Transverse colon (tissue), 4 donors: ENCODE data around the gene ATP6V1E1. TPM values are rescaled to one million over a fixed set of nuclear protein-coding genes. Genes with fewer than 3 reads are reported as not detected.

Experiments used
- DNase-seq: peaks from one replicate; pipeline ENCODE4 v3.0.0-alpha.2; 2019
- H3K27ac ChIP-seq, 4 donors: fragments of 200-600 bp; sonication (generic); 2 replicates each; pipeline ENCODE4 v1.5.1; 2016 to 2018; ENCODE audit warnings: inconsistent platforms in 4 of 4
- H3K27me3 ChIP-seq: fragments of 200-600 bp; sonication (generic); 2 replicates; pipeline ENCODE4 v1.5.1; 2017; ENCODE audit warnings: inconsistent platforms
- H3K36me3 ChIP-seq, 4 donors: fragments of 200-600 bp; sonication (generic); 2 replicates each; pipeline ENCODE4 v1.5.1; 2017 to 2019; ENCODE audit warnings: inconsistent platforms in 4 of 4
- H3K4me1 ChIP-seq, 4 donors: fragments of 200-600 bp; sonication (generic); 2 replicates each; pipeline ENCODE4 v1.5.1; 2017 to 2020; ENCODE audit warnings: inconsistent platforms in 4 of 4
- H3K4me3 ChIP-seq, 4 donors: fragments of 200-600 bp; sonication (generic); 1 replicate in 1 of 4; 2 replicates in 3 of 4; pipeline versions ENCODE4 v1.5.1 to v1.6.1; 2017 to 2019; ENCODE audit warnings: inconsistent platforms in 4 of 4
- H3K9me3 ChIP-seq, 2 donors: fragments of 200-600 bp; sonication (generic); 2 replicates each; pipeline ENCODE4 v1.5.1; 2017 to 2019; ENCODE audit warnings: inconsistent platforms in 2 of 2
- EP300 ChIP-seq: sonication (generic); formaldehyde crosslinking; IDR thresholded peaks from one replicate; pipeline ENCODE4 v1.6.1; 2017; ENCODE audit warnings: antibody characterized with exemption, low read depth
- POLR2A ChIP-seq: fragments of 450-650 bp; IDR thresholded peaks from one replicate; pipeline ENCODE4 v1.6.1; 2016; ENCODE audit warnings: antibody characterized with exemption, mild to moderate bottlenecking, moderate library complexity
- POLR2AphosphoS5 ChIP-seq, 3 donors: sonication (generic); formaldehyde crosslinking; IDR thresholded peaks; one replicate each; pipeline ENCODE4 v1.6.1; 2016; ENCODE audit warnings: antibody characterized with exemption in 3 of 3
- WGBS, 2 donors: methylation state at CpG; one replicate each; pipeline ENCODE4 v1.1.5; 2018; ENCODE audit warnings: low coverage in 1 of 2; 5-methylcytosine and 5-hydroxymethylcytosine counted together
- in situ Hi-C, 4 donors: fragments of 200-750 bp; cut with MboI; loops; one replicate each; pipeline versions ENCODE4 v1.15.0 to v1.15.1; 2017; ENCODE audit warnings: low sequenced_read_pairs in 3 of 4, low pct_ligation_motif_present in 1 of 4, low pct_unique_long_range_greater_than_20kb in 1 of 4
- intact Hi-C: fragments of 100-400 bp; cut with DNase I; formaldehyde crosslinking; loops from one replicate; pipeline ENCODE4 v1.15.1; 2023; ENCODE audit warnings: low total_unique reads
- total RNA-seq, 4 donors: library from RNA; depleted of rRNA; stranded (reverse); fragments of >200 nt; gene quantifications; one replicate each; pipeline ENCODE4 v1.1.0, GENCODE V29; 2016
- TF ChIP-seq, protein P1 (sequence below), 5 experiments: fragments of 200-600 bp in 3 of 5; fragments of 450-650 bp in 2 of 5; sonication (generic) in 3 of 5; IDR thresholded peaks; 1 replicate in 2 of 5; 2 replicates in 3 of 5; pipeline ENCODE4 v1.5.1; 2016 to 2017; ENCODE audit warnings: antibody characterized with exemption in 5 of 5, inconsistent platforms in 3 of 5, mild to moderate bottlenecking in 2 of 5, moderate library complexity in 1 of 5

The ATP6V1E1 gene
- total RNA-seq, 4 donors from 2014 or later, result 103 to 142 (median 107) TPM

- no peak for DNase-seq
- peaks cover 0 to 19% (median 7%) of the 10 kb centered on the region in 4 donors for H3K36me3 ChIP-seq
- in situ Hi-C loops (no loop called here), intact Hi-C loops (no loop called here)
- TF ChIP-seq POLR2AphosphoS5 (IDR thresholded peaks at IDR 0.05), result peak in 1 of 3 donors; percentile 69
- TF ChIP-seq EP300, result peak; percentile 85
- no peak for TF ChIP-seq POLR2A
- TF ChIP-seq, protein P1, sequence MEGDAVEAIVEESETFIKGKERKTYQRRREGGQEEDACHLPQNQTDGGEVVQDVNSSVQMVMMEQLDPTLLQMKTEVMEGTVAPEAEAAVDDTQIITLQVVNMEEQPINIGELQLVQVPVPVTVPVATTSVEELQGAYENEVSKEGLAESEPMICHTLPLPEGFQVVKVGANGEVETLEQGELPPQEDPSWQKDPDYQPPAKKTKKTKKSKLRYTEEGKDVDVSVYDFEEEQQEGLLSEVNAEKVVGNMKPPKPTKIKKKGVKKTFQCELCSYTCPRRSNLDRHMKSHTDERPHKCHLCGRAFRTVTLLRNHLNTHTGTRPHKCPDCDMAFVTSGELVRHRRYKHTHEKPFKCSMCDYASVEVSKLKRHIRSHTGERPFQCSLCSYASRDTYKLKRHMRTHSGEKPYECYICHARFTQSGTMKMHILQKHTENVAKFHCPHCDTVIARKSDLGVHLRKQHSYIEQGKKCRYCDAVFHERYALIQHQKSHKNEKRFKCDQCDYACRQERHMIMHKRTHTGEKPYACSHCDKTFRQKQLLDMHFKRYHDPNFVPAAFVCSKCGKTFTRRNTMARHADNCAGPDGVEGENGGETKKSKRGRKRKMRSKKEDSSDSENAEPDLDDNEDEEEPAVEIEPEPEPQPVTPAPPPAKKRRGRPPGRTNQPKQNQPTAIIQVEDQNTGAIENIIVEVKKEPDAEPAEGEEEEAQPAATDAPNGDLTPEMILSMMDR (IDR thresholded peaks at IDR 0.05), result no peak
- peak overlapping the region; percentile 15 to 52 (median 22) for H3K27ac ChIP-seq
- H3K4me3 ChIP-seq, result no peak overlapping the region
- no peaks in the 10 kb centered on the region for H3K9me3 ChIP-seq
- 61 to 63% methylated on average over 5 of the region's 5 CpGs for WGBS, 2 donors
- H3K4me1 ChIP-seq, result peaks cover 0 to 4% (median 0%) of the 10 kb centered on the region in 4 donors
- no peaks in the 10 kb centered on the region for H3K27me3 ChIP-seq
Observed at GRCh38 chr22:17606496-17606895, 22.1 kb downstream of the ATP6V1E1 start.

DNA sequence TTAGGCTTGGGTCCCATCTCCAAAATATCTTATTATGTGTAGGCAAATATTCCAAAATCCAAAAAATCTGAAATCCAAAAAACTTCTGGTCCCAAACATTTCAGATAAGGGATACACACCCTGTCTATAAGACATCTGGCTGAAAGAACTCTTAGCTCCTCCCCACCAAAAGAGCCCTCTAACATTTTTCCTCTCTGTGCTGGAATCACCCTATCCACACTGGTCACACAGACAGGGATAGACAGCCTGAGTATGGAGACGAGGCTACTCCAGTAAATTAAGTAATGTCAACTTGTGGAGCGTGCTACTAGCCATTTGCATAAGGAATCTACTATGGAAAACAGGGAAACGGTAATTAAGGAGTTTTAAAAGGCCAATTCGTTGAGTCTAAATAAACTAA is 24.9 kb downstream of the ATP6V1E1 start:
- Histone ChIP-seq H3K27ac (no peak overlapping the region), H3K27me3 (no peaks in the 10 kb centered on the region), H3K36me3 (peaks cover 0 to 16% (median 6%) of the 10 kb centered on the region in 4 donors), H3K4me1 (peaks cover 0 to 6% (median 2%) of the 10 kb centered on the region in 4 donors), H3K9me3 (no peaks in the 10 kb centered on the region), H3K4me3 (no peak overlapping the region)
- intact Hi-C loops (no loop called here), in situ Hi-C loops (no loop called here)
- TF ChIP-seq POLR2AphosphoS5 (IDR thresholded peaks at IDR 0.05), result no peak
- TF ChIP-seq EP300, result no peak
- TF ChIP-seq POLR2A, result no peak
- TF ChIP-seq, protein P1 (IDR thresholded peaks at IDR 0.05), result no peak
- no peak for DNase-seq
- 91% methylated on average over 4 of the region's 4 CpGs; no CpG with 5 or more reads in 1 of the 2 donors for WGBS, 2 donors

GRCh38 chr22:17601031-17601430 is 27.5 kb downstream of the ATP6V1E1 start:
- peak overlapping the region in 2 of 4 donors; percentile 28 to 49 for H3K27ac ChIP-seq
- intact Hi-C loops, result no loop called here

GRCh38 chr22:17598318-17598717 is 30.2 kb downstream of the ATP6V1E1 start:
- Histone ChIP-seq H3K27me3 (no peaks in the 10 kb centered on the region), H3K4me3 (no peak overlapping the region), H3K4me1 (peaks cover 0 to 6% (median 0%) of the 10 kb centered on the region in 4 donors), H3K27ac (peak overlapping the region in 3 of 4 donors; percentile 16 to 54 (median 39)), H3K9me3 (no peaks in the 10 kb centered on the region), H3K36me3 (peaks cover 0 to 58% (median 24%) of the 10 kb centered on the region in 4 donors)
- intact Hi-C loops, result no loop called here
- TF ChIP-seq EP300 (peak; percentile 3), POLR2AphosphoS5 (IDR thresholded peaks at IDR 0.05) (no peak)
- WGBS, 2 donors, result 91 to 100% methylated on average over 1 to 4 of the region's 4 CpGs
- DNase-seq, result no peak
- in situ Hi-C loops, result no loop called here

More at GRCh38 chr22:17601031-17601430, 27.5 kb downstream of the ATP6V1E1 start:
- TF ChIP-seq, protein P1 (IDR thresholded peaks at IDR 0.05), result no peak
- no peak for TF ChIP-seq POLR2AphosphoS5 (IDR thresholded peaks at IDR 0.05)
- no peak for TF ChIP-seq EP300
- TF ChIP-seq POLR2A, result no peak
- no peaks in the 10 kb centered on the region for H3K27me3 ChIP-seq
- H3K4me3 ChIP-seq, result no peak overlapping the region
- WGBS, 2 donors, result 42 to 63% methylated on average over 2 to 3 of the region's 3 CpGs
- H3K9me3 ChIP-seq, result no peaks in the 10 kb centered on the region
- H3K36me3 ChIP-seq, result peaks cover 0 to 38% (median 17%) of the 10 kb centered on the region in 4 donors
- in situ Hi-C loops, result no loop called here
- H3K4me1 ChIP-seq, result peaks cover 0 to 6% (median 0%) of the 10 kb centered on the region in 4 donors
- DNase-seq, result no peak
